Right ventricle myocardium inferior (tissue), 1 donor: ENCODE data around the gene CPAMD8. TPM values are rescaled to one million over a fixed set of nuclear protein-coding genes. Genes with fewer than 3 reads are reported as not detected.
"Not testable (repeated sequence)": the region's sequence is repeated elsewhere in the genome, so short reads cannot be mapped to it uniquely, and the experiment has no call there.

Experiments used
- ATAC-seq: fragments of 200-7000 bp; cut with Tn5 transposase; one replicate; pipeline ENCODE4 v1.9.1; 2020; ENCODE audit warnings: mild to moderate bottlenecking, moderate library complexity
- DNase-seq: peaks from one replicate; pipeline ENCODE4 v3.0.0; 2021; ENCODE audit errors: missing footprints
- intact Hi-C: fragments of 100-400 bp; cut with DNase I; formaldehyde crosslinking; loops from one replicate; pipeline ENCODE4 v1.11.0; 2022
- total RNA-seq: library from RNA; stranded (reverse); fragmentation: NEBNext Ultra II Directional; extraction: Animal tissue kit (Norgen Biotek cat#: 25700); gene quantifications from one replicate; pipeline ENCODE4 v1.2.1, GENCODE V29; 2021
- donor health status: DM: no; HTN: yes; CAD: no; lungs with severe emphysema.

CPAMD8 gene
- total RNA-seq, 1 donor from 2014 or later = 16.0 TPM

GRCh38 chr19:17048885-17049453 lies 22.4 kb upstream of the CPAMD8 start:
- ATAC-seq = no peak

GRCh38 chr19:17045907-17046502 lies 19.4 kb upstream of the CPAMD8 start:
- intact Hi-C loops = loop anchor here (10.0 kb wide), 1 partner anchor 151 kb away; no protein-coding TSS in a partner anchor
- no peak for DNase-seq
- no peak for ATAC-seq

More at GRCh38 chr19:17048885-17049453, 22.4 kb upstream of the CPAMD8 start:
- DNase-seq = no peak
- intact Hi-C loops = loop anchor here (10.0 kb wide), 1 partner anchor 154 kb away; no protein-coding TSS in a partner anchor

GRCh38 chr19:17043744-17044143 lies 17.1 kb upstream of the CPAMD8 start:
- no peak for ATAC-seq
- intact Hi-C loops = loop anchor here (10.0 kb wide), 1 partner anchor 149 kb away; no protein-coding TSS in a partner anchor

GRCh38 chr19:17041976-17042375 lies 15.4 kb upstream of the CPAMD8 start:
- DNase-seq = no peak
- intact Hi-C loops = loop anchor here (2.0 to 10.0 kb wide), 2 partner anchors 55 to 147 kb away; no protein-coding TSS in a partner anchor
- ATAC-seq = peak; percentile 46

More at GRCh38 chr19:17043744-17044143, 17.1 kb upstream of the CPAMD8 start:
- no peak for DNase-seq

GRCh38 chr19:17037966-17038500 lies 11.4 kb upstream of the CPAMD8 start:
- no peak for ATAC-seq
- intact Hi-C loops = no loop called here
- DNase-seq = no peak

- ATAC-seq = peak; percentile 8
- intact Hi-C loops = no loop called here
- DNase-seq = no peak
These were observed 10.6 kb upstream of the CPAMD8 start for GRCh38 chr19:17037184-17037583.

- intact Hi-C loops = no loop called here
- DNase-seq (peak; percentile 45), ATAC-seq (no peak)
These were observed 10.0 kb upstream of the CPAMD8 start for GRCh38 chr19:17036640-17037039.

- ATAC-seq = peak; percentile 8
- intact Hi-C loops = no loop called here
- DNase-seq = peak; percentile 56
These were observed 9.3 kb upstream of the CPAMD8 start for GRCh38 chr19:17035842-17036424.

- ATAC-seq (no peak), DNase-seq (no peak)
- intact Hi-C loops = no loop called here
These were observed 5.1 kb upstream of the CPAMD8 start for GRCh38 chr19:17031741-17032140.

- DNase-seq (no peak), ATAC-seq (no peak)
- intact Hi-C loops = no loop called here
These were observed 945 bp upstream of the CPAMD8 start for GRCh38 chr19:17027535-17027975.

GRCh38 chr19:17025991-17026658 lies 485 bp downstream of the CPAMD8 start:
- no peak for ATAC-seq

GRCh38 chr19:17025361-17025760 lies 1.2 kb downstream of the CPAMD8 start:
- ATAC-seq (no peak), DNase-seq (peak; percentile 6)
- intact Hi-C loops = no loop called here

More at GRCh38 chr19:17025991-17026658, 485 bp downstream of the CPAMD8 start:
- intact Hi-C loops = no loop called here
- peak; percentile 35 for DNase-seq

GRCh38 chr19:17024941-17025340 lies 1.7 kb downstream of the CPAMD8 start:
- intact Hi-C loops, ATAC-seq, DNase-seq: not testable (repeated sequence)

- intact Hi-C loops = no loop called here
- no peak for DNase-seq
- ATAC-seq = no peak
These were observed 2.8 kb downstream of the CPAMD8 start for GRCh38 chr19:17023805-17024204.

GRCh38 chr19:17022738-17023137 lies 3.9 kb downstream of the CPAMD8 start:
- intact Hi-C loops = no loop called here
- DNase-seq (no peak), ATAC-seq (no peak)

GRCh38 chr19:17021793-17022590 lies 4.6 kb downstream of the CPAMD8 start:
- intact Hi-C loops = no loop called here

GRCh38 chr19:17021328-17021727 lies 5.3 kb downstream of the CPAMD8 start:
- no peak for DNase-seq
- intact Hi-C loops = no loop called here
- ATAC-seq = no peak

More at GRCh38 chr19:17021793-17022590, 4.6 kb downstream of the CPAMD8 start:
- ATAC-seq (peak; percentile 46), DNase-seq (no peak)

- no peak for ATAC-seq
- intact Hi-C loops = no loop called here
- no peak for DNase-seq
These were observed 5.8 kb downstream of the CPAMD8 start for GRCh38 chr19:17020823-17021222.
